ENCODE data around the gene RNF111. TPM values are rescaled to one million over a fixed set of nuclear protein-coding genes. Genes with fewer than 3 reads are reported as not detected.

RNF111 gene
- total and polyA plus RNA-seq, 2 of the 13 experiments (the other 11 are each of a cell fraction or from before 2014, with no cell fraction given), result 12.1 to 23.1 TPM

DNA sequence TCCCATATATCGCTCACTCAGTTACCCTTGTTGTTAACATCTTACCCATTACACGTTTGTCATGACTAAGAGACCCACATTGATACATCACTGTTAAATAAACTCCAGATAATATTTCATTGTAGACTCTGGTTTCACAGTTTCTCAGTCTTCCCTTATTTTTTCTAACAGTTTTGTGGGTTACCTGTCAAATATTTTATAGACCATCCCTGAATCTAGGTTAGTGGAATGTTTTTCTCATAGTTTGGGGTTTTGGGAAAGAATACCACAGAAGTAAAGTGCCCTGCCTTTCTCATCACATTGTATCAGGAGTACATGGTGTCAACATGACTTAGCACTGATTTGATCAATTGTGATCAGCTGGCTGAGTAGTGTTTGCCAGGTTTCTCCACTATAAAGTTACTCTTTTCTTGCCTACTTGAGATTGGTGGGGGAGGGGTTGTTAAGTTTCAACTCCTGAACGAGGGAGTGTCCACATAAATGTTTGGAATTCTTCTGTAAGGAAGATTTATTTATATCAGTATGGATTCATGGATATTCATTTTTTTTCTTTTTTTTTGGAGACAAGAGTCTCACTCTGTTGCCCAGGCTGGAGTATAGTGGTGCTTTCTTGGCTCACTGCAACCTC lies 25.9 kb downstream of the RNF111 start:
- H3K9me3 ChIP-seq (ENCODE audit: low read length), result no peaks in the 10 kb centered on the region
- 95% methylated on average over 3 of the region's 3 CpGs for WGBS (ENCODE audit: low lambda C conversion rate)
- peaks cover 0 to 6% of the 10 kb centered on the region in 2 experiments; a peak in 2 of 5 replicates for H3K36me3 ChIP-seq (replicated peaks in 1 of 2; ENCODE audit: control insufficient read depth in 1 of 2, insufficient read depth in 2 of 2, low read length in 2 of 2)
- ChIA-PET CTCF (ENCODE audit: low intra/inter-chr PET ratio, low total read pairs) (no interaction called here), POLR2A (no interaction called here)
- no peak for TF ChIP-seq MED1 (CRISPR knock-in tag; IDR thresholded peaks at IDR 0.05)
- TF ChIP-seq NCOR1 (IDR thresholded peaks at IDR 0.05; ENCODE audit: borderline replicate concordance, low read length), result no peak
- TF ChIP-seq ZNF839 (CRISPR knock-in tag; IDR thresholded peaks at IDR 0.05; ENCODE audit: borderline replicate concordance), result no peak
- TF ChIP-seq ZNF557 (CRISPR knock-in tag; IDR thresholded peaks at IDR 0.05), result no peak
- TF ChIP-seq, protein P1, sequence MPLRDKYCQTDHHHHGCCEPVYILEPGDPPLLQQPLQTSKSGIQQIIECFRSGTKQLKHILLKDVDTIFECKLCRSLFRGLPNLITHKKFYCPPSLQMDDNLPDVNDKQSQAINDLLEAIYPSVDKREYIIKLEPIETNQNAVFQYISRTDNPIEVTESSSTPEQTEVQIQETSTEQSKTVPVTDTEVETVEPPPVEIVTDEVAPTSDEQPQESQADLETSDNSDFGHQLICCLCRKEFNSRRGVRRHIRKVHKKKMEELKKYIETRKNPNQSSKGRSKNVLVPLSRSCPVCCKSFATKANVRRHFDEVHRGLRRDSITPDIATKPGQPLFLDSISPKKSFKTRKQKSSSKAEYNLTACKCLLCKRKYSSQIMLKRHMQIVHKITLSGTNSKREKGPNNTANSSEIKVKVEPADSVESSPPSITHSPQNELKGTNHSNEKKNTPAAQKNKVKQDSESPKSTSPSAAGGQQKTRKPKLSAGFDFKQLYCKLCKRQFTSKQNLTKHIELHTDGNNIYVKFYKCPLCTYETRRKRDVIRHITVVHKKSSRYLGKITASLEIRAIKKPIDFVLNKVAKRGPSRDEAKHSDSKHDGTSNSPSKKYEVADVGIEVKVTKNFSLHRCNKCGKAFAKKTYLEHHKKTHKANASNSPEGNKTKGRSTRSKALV (CRISPR knock-in tag; IDR thresholded peaks at IDR 0.05), result no peak
- TF ChIP-seq HDAC2 (CRISPR knock-in tag; IDR thresholded peaks at IDR 0.05), result no peak
- TF ChIP-seq PRDM10 (CRISPR knock-in tag; IDR thresholded peaks at IDR 0.05; ENCODE audit: low read depth), result no peak
- no peak for TF ChIP-seq TBP (CRISPR knock-in tag; IDR thresholded peaks at IDR 0.05)
- TF ChIP-seq ZFP90 (CRISPR knock-in tag; IDR thresholded peaks at IDR 0.05; ENCODE audit: borderline replicate concordance), result no peak
- TF ChIP-seq HDAC1 (CRISPR knock-in tag; IDR thresholded peaks at IDR 0.05), result no peak
- TF ChIP-seq ELF4 (CRISPR knock-in tag; IDR thresholded peaks at IDR 0.05; ENCODE audit: borderline replicate concordance), result no peak
- TF ChIP-seq, protein P2, sequence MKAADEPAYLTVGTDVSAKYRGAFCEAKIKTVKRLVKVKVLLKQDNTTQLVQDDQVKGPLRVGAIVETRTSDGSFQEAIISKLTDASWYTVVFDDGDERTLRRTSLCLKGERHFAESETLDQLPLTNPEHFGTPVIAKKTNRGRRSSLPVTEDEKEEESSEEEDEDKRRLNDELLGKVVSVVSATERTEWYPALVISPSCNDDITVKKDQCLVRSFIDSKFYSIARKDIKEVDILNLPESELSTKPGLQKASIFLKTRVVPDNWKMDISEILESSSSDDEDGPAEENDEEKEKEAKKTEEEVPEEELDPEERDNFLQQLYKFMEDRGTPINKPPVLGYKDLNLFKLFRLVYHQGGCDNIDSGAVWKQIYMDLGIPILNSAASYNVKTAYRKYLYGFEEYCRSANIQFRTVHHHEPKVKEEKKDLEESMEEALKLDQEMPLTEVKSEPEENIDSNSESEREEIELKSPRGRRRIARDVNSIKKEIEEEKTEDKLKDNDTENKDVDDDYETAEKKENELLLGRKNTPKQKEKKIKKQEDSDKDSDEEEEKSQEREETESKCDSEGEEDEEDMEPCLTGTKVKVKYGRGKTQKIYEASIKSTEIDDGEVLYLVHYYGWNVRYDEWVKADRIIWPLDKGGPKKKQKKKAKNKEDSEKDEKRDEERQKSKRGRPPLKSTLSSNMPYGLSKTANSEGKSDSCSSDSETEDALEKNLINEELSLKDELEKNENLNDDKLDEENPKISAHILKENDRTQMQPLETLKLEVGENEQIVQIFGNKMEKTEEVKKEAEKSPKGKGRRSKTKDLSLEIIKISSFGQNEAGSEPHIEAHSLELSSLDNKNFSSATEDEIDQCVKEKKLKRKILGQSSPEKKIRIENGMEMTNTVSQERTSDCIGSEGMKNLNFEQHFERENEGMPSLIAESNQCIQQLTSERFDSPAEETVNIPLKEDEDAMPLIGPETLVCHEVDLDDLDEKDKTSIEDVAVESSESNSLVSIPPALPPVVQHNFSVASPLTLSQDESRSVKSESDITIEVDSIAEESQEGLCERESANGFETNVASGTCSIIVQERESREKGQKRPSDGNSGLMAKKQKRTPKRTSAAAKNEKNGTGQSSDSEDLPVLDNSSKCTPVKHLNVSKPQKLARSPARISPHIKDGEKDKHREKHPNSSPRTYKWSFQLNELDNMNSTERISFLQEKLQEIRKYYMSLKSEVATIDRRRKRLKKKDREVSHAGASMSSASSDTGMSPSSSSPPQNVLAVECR (CRISPR knock-in tag; IDR thresholded peaks at IDR 0.05; ENCODE audit: borderline replicate concordance), result no peak
- TF ChIP-seq NR2F1 (CRISPR knock-in tag; IDR thresholded peaks at IDR 0.05), result no peak
- H3K27ac ChIP-seq (ENCODE audit: extremely low read length, insufficient read depth, low read length), result no peak overlapping the region
- H2AFZ ChIP-seq (ENCODE audit: low read length), result no peak overlapping the region
- H3K4me2 ChIP-seq (ENCODE audit: low read depth, low read length), result no peak overlapping the region
- DNase-seq (ENCODE audit: low spot score), result no peak
- FAIRE-seq, result no peak
- intact Hi-C loops (cut with micrococcal nuclease; ENCODE audit: unreplicated experiment), result no loop called here
- H3K4me3 ChIP-seq (replicated peaks in 1 of 3; ENCODE audit: insufficient read depth in 1 of 3, low read depth in 2 of 3, low read length in 3 of 3), result no peak overlapping the region
- H3K79me2 ChIP-seq (ENCODE audit: insufficient read depth, low read length), result peaks cover 49% of the 10 kb centered on the region
- H3K27me3 ChIP-seq (ENCODE audit: control insufficient read depth in 1 of 2, insufficient read depth in 2 of 2, low read length in 2 of 2), result no peaks in the 10 kb centered on the region
- H4K20me1 ChIP-seq (ENCODE audit: insufficient read depth, low read length), result no peaks in the 10 kb centered on the region
- no peak overlapping the region for H3K9ac ChIP-seq (ENCODE audit: insufficient read depth, low read depth, low read length)
- BruUV-seq (replicated peaks), result no TSS peak
- H3K4me1 ChIP-seq (ENCODE audit: insufficient read depth, low read length), result no peaks in the 10 kb centered on the region
- in situ Hi-C loops (cut with HindIII; ENCODE audit: extremely low pct_ligation_motif_present, low pct_unique_long_range_greater_than_20kb), result no loop called here
- no peak for ATAC-seq
